ENCODE results near the gene BCCIP. TPM values are rescaled to one million over a fixed set of nuclear protein-coding genes. Genes with fewer than 3 reads are reported as not detected.
A peak's percentile ranks its signal among the peaks of the same experiment; 100 is the strongest.

BCCIP gene
- total RNA-seq, 1 experiment from 2014 or later: 102 TPM

DNA sequence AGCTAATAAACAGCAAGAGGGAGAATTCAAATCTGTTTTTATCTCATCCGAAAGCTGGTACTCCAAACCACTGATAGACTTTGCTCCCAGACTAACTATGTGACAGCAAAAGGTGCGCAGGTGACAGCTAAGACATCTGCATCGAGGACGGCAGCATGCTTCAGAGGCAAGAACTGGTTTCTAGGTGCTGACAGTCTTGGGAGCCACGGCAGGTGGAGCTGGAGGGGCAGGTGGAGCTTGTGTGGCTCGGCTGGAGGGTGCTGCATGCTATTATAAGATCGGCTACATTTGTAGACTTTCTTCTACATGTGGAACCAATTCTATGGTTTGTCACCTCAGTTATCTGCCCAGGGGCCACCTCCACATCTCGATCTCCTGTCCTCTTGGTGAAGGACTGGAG is 25.9 kb upstream of the BCCIP start:
- no peak for DNase-seq (ENCODE audit: extremely low read depth, low read depth)

DNA sequence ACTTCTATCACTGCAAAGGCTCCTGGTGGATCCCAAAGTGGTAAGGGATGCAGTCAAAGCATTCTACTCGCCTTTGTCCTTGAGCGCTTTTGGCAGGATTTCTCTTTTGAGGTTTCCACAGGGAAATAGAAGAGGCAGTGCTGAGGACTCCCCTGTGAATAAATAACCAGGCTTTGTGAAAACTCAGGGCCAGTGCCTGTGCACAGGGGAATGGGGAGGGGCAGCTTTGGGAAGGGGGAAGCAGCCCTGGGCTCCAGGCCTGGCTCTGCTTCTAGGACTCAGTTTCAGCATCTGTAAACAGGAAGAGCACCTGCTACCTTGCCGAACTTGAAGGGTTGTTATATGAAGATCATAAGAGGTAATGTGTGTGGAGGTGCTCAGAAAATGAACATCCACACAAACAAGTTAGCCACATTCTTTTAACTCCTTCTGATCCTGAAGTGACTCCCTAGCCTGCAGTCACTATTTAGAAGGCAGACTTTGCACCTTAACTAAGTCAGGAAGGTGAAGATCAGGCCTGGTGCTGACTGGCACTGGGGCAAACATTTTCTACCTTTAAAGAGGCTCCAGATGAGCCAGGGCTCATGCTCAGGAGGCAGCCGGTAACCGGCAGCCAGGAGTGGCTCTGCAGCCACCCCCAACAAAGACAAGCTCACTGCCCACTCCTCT is 25.2 kb upstream of the BCCIP start:
- DNase-seq (ENCODE audit: extremely low read depth, low read depth): no peak

DNA sequence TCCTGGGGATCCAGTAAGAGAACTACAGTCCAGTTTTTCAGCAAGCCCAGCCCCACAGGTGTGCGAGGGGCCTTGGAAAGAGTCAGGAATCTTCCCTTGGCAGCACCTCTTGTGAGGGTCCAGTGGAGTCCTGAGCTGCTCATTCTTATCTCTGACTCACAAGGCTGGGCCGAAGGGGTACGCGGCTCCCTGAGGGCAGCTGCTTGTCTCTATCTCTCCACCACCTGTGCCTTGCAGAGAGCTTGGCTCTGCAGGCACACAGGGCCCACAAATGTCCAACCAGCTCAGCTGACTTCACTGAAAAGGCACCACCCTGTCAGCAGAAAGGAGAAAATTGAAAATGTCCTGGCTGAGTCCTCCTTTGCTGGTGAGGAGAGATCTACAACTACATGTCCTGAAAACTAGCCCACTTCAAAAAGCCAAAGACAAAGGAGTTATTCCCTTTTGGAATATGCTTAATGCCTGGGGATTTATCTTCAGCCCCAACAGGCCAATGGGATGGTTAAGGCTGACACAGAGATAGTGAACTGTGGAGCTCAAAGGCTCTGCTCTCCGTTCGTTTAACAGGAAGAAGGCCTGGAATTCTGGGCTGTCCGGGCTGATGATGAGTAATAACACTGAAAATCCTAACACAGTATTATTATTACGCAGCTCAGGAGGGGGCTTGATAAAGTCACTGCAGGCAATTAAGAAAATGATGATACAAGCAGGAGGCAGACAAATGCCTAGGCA is 23.7 kb upstream of the BCCIP start:
- no peak for DNase-seq (ENCODE audit: extremely low read depth, low read depth)

DNA sequence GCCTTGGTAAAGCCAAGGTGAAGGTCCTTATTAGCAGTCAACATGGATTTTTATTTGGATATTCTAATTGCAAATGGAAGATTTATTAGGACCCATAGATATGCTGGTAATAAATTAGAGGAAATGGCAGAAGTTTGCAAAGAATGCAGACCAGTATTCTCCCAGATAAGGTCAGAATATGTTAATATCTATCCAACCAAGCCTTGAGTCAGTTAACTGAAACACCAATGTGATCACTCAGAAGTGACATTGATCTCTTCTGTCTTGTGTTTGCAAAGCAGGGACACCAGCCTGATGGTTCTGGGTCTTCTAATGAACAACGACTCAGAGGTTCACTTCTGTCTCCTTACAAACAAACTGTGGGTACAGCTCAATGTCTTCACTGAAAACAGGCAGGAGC is 21.8 kb upstream of the BCCIP start:
- no peak for DNase-seq (ENCODE audit: extremely low read depth, low read depth)

- no peak for DNase-seq (ENCODE audit: extremely low read depth, low read depth)
These were observed 21.2 kb upstream of the BCCIP start for GRCh38 chr10:125802131-125802530.

DNA sequence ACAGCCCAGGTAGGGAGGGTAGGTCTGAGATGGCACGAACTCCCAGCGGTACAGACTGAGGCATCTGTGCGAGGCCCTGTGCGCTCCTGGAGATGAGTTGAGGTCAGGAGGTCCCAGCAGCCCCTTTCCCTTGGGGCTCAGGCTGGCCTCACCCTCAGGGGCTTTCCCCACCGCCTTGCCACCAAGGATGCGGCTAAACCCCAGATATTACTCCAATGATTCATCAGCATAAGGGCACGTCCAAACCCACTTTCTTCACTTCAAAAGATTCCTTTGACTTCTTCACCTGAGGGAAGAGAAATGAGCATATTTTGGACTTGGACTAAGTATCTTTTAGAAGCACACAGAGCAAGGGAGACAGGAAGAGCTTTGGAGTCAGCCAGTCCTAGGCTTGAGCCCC is 20.6 kb upstream of the BCCIP start:
- DNase-seq (ENCODE audit: extremely low read depth, low read depth): no peak

GRCh38 chr10:125808047-125808446 is 15.3 kb upstream of the BCCIP start:
- DNase-seq (ENCODE audit: extremely low read depth, low read depth): no peak

- DNase-seq (ENCODE audit: extremely low read depth, low read depth): no peak
These were observed 12.1 kb upstream of the BCCIP start for GRCh38 chr10:125811251-125811650.

GRCh38 chr10:125812128-125812750 is 11.1 kb upstream of the BCCIP start:
- no peak for DNase-seq (ENCODE audit: extremely low read depth, low read depth)

DNA sequence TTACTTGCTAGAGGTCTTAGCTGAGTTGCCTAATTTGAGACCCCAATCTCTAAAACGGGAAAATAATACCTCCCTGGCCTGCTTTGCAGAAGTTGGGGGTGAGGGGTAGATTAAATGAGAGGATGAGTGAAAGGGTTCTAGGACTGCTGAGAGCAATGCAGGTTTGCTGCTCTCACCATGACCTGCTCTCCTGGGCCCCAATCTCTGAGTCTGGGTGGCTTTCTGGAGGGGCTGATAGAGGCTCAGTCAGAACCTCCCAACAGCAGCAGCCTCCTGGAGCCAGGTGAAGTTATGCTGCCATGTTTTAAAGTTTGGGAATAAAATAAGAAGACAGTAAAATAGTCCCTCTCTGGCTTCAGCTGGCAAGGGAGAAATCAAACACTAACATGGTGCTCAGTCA is 7.6 kb upstream of the BCCIP start:
- no peak for DNase-seq (ENCODE audit: extremely low read depth, low read depth)

DNA sequence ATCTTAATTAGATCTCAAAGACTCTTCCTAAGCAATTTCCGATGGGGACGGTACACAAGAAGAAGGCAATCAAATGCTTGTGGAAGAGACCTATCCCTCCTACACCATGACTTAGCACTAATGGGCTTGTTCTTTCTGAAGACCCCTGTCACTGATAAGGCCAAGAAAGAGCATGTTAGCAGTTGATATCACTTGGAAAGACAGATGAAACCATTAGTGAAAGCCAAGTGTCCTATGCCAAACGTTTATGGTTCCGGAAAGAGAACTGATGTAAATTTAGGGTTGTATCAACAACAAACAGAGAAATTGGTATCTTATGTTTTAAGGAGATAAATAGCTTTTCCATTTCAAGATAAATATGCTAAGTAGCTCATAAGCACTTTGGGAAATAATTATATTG is 6.8 kb upstream of the BCCIP start:
- DNase-seq (ENCODE audit: extremely low read depth, low read depth): no peak

DNA sequence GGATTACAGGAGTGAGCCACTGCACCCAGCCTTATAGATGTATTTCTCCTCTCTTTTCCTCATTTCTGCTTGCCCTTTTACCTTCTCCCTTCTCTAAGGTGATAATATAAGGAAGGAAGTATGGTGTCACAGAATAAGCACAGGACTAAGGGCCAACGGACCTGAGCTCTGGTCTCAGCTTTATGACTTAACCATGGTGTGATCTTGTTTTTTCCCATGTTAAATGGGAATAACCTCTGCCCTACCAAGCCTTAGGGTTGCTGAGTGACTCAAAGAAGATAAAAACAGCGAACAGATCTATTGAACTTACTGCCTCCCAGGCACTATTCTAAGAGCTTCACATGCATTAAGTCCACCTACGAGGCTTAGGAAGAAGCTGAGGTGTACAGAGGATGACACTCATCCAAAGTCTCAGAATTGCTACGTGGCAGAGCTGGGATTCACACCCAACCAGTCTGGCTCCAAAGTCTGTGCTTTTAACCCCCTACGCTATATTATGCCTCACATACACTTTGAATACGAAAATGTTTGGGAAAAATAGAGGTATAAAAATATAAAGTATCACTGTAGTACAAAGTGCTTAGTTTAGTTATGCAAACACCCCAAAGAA is 5.9 kb upstream of the BCCIP start:
- no peak for DNase-seq (ENCODE audit: extremely low read depth, low read depth)

DNA sequence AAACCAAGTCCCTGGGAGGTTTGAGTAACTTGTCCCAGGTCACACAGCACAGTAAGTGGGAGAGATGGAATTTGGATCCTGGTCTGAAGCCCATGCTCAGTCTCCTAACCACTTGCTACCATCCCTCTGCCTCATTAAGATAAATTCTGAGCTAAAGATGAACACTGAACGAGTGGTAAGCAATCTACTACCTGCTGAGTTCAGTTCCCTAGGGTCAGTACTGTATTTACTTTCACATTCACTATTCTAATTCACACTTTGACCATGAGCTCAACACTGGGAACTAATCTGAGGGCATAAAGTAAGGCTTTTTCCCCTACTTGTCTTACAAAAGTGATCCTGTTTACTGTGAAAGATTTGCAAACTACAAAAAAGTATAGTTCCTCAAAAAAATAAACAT is 2.6 kb upstream of the BCCIP start:
- no peak for DNase-seq (ENCODE audit: extremely low read depth, low read depth)

- DNase-seq (ENCODE audit: extremely low read depth, low read depth): no peak
These were observed 411 bp downstream of the BCCIP start for GRCh38 chr10:125823663-125824251.

DNA sequence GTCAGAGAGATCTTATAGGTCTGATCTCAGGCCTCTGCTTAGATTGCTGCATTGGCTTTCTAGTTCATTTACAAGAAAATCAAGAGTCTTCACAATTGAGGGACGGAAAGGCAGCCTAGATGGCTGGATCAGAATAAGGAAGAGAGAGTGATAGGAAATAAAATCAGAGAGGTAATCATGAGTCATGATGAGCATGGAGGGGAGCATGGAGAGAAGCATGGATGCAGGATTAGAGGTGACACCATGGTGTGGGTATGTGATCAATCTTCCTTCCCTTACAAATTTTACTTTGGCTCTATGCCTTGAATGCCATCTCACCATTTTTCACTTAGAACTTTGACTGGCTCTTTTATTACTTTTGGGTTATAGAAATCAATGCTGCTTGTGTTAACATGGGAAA is 1.4 kb downstream of the BCCIP start:
- DNase-seq (ENCODE audit: extremely low read depth, low read depth): peak; percentile 22

DNA sequence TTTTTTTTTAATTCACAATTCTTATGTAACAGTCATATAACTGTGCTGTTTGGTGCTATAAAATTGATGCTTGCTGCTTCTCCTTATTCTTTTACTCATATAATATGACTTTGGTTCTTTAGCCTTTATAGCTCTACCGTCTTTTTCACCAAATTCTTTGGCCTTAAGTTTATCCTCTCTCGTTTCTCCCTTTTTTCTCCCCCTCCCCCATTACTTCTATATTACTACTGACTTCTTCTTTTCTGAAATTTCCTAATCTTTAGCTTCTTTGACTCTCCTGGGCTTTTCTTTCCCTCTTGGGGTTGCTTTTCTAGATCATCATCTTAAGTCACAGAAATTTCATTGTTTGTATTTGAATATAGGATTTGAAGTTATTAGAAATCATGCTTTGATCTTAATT is 3.8 kb downstream of the BCCIP start:
- no peak for DNase-seq (ENCODE audit: extremely low read depth, low read depth)

DNA sequence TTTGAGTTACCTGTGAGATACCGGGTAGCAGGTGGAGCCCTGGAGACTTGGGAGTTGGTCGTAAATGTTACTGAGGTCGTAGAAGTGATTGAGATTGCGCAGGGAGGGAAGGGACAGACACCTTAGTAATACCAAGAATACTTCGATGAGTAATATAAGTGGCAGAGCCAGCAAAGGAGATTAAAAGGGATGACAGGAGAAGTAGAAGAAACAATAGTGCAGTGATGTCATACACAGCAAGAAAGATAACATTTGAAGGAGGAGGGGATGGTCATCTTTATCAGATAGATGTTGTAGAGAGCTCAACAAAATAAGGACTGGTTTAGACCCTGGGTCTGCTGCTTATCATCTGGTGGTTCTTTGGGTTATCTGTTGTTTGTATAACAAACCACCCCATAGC is 5.0 kb downstream of the BCCIP start:
- DNase-seq (ENCODE audit: extremely low read depth, low read depth): no peak

DNA sequence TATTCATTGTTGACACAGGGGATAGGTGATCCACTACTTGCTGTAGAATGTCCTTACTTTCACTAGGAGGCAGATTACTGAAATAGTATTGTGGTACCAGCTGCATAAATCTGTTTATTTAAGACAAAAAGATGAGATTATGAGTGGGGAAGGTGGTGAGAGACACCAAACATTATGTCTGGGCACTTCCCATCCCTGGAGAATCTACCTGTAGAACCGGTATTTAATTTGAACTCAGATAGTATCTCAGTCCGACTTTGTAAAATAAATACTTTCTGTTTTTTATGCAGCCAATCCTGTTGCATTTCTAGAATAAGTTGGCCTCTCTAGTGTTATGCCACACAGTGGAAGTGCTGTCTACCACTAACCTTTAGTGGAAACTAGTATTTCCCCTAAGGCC is 13.4 kb downstream of the BCCIP start:
- no peak for DNase-seq (ENCODE audit: extremely low read depth, low read depth)

DNA sequence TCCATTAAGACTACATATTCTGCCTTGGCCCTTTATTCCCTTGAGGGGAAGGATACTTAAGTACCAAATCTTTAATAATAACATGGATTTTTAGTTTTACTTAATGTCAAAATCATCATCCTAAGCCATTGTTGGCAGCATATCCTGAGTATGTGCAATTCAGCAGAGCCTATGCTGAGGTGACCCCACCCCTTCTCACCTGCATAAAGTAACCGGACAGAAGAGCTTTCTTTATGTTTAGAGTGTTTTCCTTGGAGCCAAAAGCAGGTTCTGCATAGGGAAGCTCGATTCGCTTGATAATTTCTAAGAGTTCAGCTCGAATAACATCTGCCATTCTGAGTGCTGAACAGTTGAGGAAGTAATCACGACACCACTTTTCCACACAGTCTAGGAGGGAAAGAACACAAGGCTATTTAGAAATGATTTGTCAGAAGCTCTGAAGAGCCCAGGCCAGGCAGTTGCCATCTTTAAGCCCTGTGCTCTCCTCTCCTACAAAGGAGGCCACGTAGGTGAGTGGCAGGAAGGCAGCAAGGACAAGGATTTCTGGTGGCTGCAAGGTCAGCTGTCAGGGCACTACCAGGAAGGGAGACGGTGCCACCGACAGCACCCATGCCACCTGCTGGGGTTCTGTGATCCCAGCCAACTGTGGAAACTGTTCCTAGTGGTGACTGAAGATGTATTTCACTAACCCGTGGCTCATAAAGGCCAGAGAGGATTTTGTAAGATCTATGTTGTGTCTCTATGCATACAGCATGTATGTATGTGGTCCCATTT is 15.6 kb downstream of the BCCIP start:
- no peak for DNase-seq (ENCODE audit: extremely low read depth, low read depth)

DNA sequence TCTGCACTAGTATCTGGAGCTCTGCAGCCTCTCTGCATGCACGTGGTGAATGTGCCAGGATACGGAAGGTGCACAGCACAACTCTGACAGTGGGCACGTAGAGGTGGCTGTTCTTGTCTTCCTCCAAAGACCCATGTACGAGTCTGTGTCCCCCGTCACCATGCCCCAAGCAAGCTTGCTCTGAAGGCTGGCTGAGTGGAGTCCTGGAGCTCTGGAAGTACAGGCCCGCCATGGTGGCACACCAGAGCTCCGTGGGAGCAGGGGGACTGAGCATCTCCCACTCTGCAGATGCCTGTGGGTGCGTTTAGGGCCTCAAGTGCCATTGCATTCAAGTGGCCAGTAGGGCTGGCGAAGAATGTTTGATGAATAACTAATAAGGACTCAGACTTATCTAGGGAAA is 17.1 kb downstream of the BCCIP start:
- no peak for DNase-seq (ENCODE audit: extremely low read depth, low read depth)

GRCh38 chr10:125840955-125841354 is 17.6 kb downstream of the BCCIP start:
- no peak for DNase-seq (ENCODE audit: extremely low read depth, low read depth)

All from NCI-H460 (cell line).